T-cell (primary cell): Measurements from ENCODE around the gene FRMPD1. TPM values are rescaled to one million over a fixed set of nuclear protein-coding genes. Genes with fewer than 3 reads are reported as not detected.

Experiments used
- ATAC-seq, 4 experiments: fragments of 200-7000 bp in 3 of 4; fragments of 150-1000 bp in 1 of 4; cut with Tn5 transposase; replicated peaks in 1 of 4; 1 replicate in 3 of 4; 2 replicates in 1 of 4; pipeline ENCODE4 v1.10.0; 2021; ENCODE audit warnings: moderate library complexity in 3 of 4, mild to moderate bottlenecking in 2 of 4, moderate number of reproducible peaks in 1 of 4
- CTCF ChIA-PET, 2 donors: fragments of 300-600 bp; sonication (Branson Sonifier 250); formaldehyde crosslinking; loops; one replicate each; lab custom pipeline; 2022; ENCODE audit warnings: antibody characterized with exemption in 2 of 2; lab: Charles Lee
- POLR2A ChIA-PET, 2 donors: fragments of 300-600 bp; sonication (Branson Sonifier 250); formaldehyde crosslinking; loops; one replicate each; lab custom pipeline; 2022; ENCODE audit warnings: antibody characterized with exemption in 2 of 2; lab: Charles Lee
- DNase-seq, 35 experiments: peaks; one replicate each; pipeline versions ENCODE4 v3.0.0 to v3.0.0-alpha.2; 2013 to 2023
- H3K27ac ChIP-seq: one replicate; pipeline ENCODE4 v1.5.1; 2013; ENCODE audit warnings: low read length
- H3K27me3 ChIP-seq, 2 experiments: replicated peaks in 1 of 2; 1 replicate in 1 of 2; 2 replicates in 1 of 2; pipeline versions ENCODE4 v1.6.1 to v1.7.0; 2013; ENCODE audit warnings: low read length in 1 of 2, mixed read lengths in 1 of 2; ENCODE audit not compliant: control insufficient read depth in 2 of 2, insufficient read depth in 2 of 2; ENCODE audit errors: extremely low read depth in 1 of 2
- H3K36me3 ChIP-seq, 2 donors: 1 replicate in 1 of 2; 2 replicates in 1 of 2; pipeline versions ENCODE4 v1.6.1 to v1.7.0; 2013; ENCODE audit warnings: low read length in 1 of 2; ENCODE audit not compliant: control insufficient read depth in 2 of 2, insufficient read depth in 1 of 2; ENCODE audit errors: extremely low read depth in 1 of 2
- H3K4me1 ChIP-seq, 2 experiments: 1 replicate in 1 of 2; 2 replicates in 1 of 2; pipeline versions ENCODE4 v1.6.1 to v1.7.0; 2013; ENCODE audit warnings: low read length in 2 of 2, mixed read lengths in 1 of 2; ENCODE audit not compliant: insufficient read depth in 2 of 2, control insufficient read depth in 1 of 2; ENCODE audit errors: extremely low read depth in 1 of 2
- H3K4me3 ChIP-seq, 2 donors: 1 replicate in 1 of 2; 2 replicates in 1 of 2; pipeline versions ENCODE4 v1.5.1 to v1.7.0; 2013; ENCODE audit warnings: mild to moderate bottlenecking in 2 of 2, low read length in 1 of 2, moderate library complexity in 1 of 2; ENCODE audit not compliant: control insufficient read depth in 1 of 2; ENCODE audit errors: extremely low read depth in 1 of 2
- H3K9me3 ChIP-seq: 2 replicates; pipeline ENCODE4 v1.7.0; 2013
- H3K27ac Mint-ChIP-seq, 2 donors: one replicate each; pipeline ENCODE4 v1.8.0; 2020 to 2021; ENCODE audit warnings: mild to moderate bottlenecking in 2 of 2, mixed read lengths in 2 of 2
- H3K27me3 Mint-ChIP-seq, 2 donors: one replicate each; pipeline ENCODE4 v1.8.0; 2021 to 2022; ENCODE audit warnings: mixed read lengths in 2 of 2
- H3K36me3 Mint-ChIP-seq: one replicate; pipeline ENCODE4 v1.8.0; 2021; ENCODE audit warnings: mixed read lengths
- H3K4me1 Mint-ChIP-seq, 3 donors: one replicate each; pipeline ENCODE4 v1.8.0; 2020 to 2022; ENCODE audit warnings: mixed read lengths in 3 of 3, mild to moderate bottlenecking in 1 of 3
- H3K4me3 Mint-ChIP-seq, 3 donors: one replicate each; pipeline ENCODE4 v1.8.0; 2020 to 2022; ENCODE audit warnings: mild to moderate bottlenecking in 3 of 3, mixed read lengths in 3 of 3, moderate library complexity in 3 of 3
- H3K9me3 Mint-ChIP-seq, 3 donors: one replicate each; pipeline ENCODE4 v1.8.0; 2020 to 2022; ENCODE audit warnings: mixed read lengths in 3 of 3
- WGBS: methylation state at CpG from one replicate; pipeline ENCODE4 v1.1.5; 2013; ENCODE audit warnings: missing lambda C conversion rate; ENCODE audit not compliant: insufficient coverage; 5-methylcytosine and 5-hydroxymethylcytosine counted together
- total RNA-seq, 35 experiments: library from RNA in 6 of 35; stranded (reverse) in 6 of 35; fragments of 120-200 nt in 1 of 35; gene quantifications; one replicate each; pipeline versions ENCODE4 v1.2.1 to v1.2.4 and lab custom pipeline; 2013 to 2026

The FRMPD1 gene
- total RNA-seq, 5 donors from 2014 or later (not counting 1 experiment from before 2014, with no cell fraction given) = not detected

GRCh38 chr9:37678789-37679273 is 28.1 kb downstream of the FRMPD1 start:
- H3K9me3 ChIP-seq = no peaks in the 10 kb centered on the region
- WGBS = 43% methylated on average over 1 of the region's 1 CpG
- Mint-ChIP-seq H3K36me3 (no peaks in the 10 kb centered on the region), H3K9me3 (no peaks in the 10 kb centered on the region), H3K4me1 (no peaks in the 10 kb centered on the region), H3K27me3 (peaks cover 35 to 39% of the 10 kb centered on the region in 2 donors), H3K4me3 (no peak overlapping the region), H3K27ac (no peak overlapping the region)
- H3K4me3 ChIP-seq = no peak overlapping the region
- H3K27ac ChIP-seq = no peak overlapping the region
- DNase-seq (peak in 2 of 35 experiments; percentile 3 to 13), ATAC-seq (no peak)
- no peaks in the 10 kb centered on the region for H3K4me1 ChIP-seq
- no peaks in the 10 kb centered on the region for H3K36me3 ChIP-seq
- ChIA-PET POLR2A (no interaction called here), CTCF (no interaction called here)
- peaks cover 0 to 17% of the 10 kb centered on the region in 2 experiments for H3K27me3 ChIP-seq

- ATAC-seq (no peak), DNase-seq (no peak)
- Histone ChIP-seq H3K27me3 (peaks cover 0 to 18% of the 10 kb centered on the region in 2 experiments), H3K27ac (no peak overlapping the region), H3K4me1 (no peaks in the 10 kb centered on the region), H3K4me3 (no peak overlapping the region), H3K36me3 (no peaks in the 10 kb centered on the region), H3K9me3 (no peaks in the 10 kb centered on the region)
- no peak overlapping the region for H3K4me3 Mint-ChIP-seq
- ChIA-PET CTCF (no interaction called here), POLR2A (no interaction called here)
- no peaks in the 10 kb centered on the region for H3K36me3 Mint-ChIP-seq
- no peak overlapping the region for H3K27ac Mint-ChIP-seq
- no peaks in the 10 kb centered on the region for H3K4me1 Mint-ChIP-seq
- peaks cover 43 to 45% of the 10 kb centered on the region in 2 donors for H3K27me3 Mint-ChIP-seq
- H3K9me3 Mint-ChIP-seq = no peaks in the 10 kb centered on the region
- 88% methylated on average over 1 of the region's 8 CpGs for WGBS
These were observed 29.1 kb downstream of the FRMPD1 start for GRCh38 chr9:37679649-37680402.

GRCh38 chr9:37682951-37683350 is 32.2 kb downstream of the FRMPD1 start:
- ATAC-seq = no peak
- Histone ChIP-seq H3K36me3 (no peaks in the 10 kb centered on the region), H3K4me3 (no peak overlapping the region), H3K27ac (no peak overlapping the region), H3K9me3 (no peaks in the 10 kb centered on the region), H3K27me3 (peaks cover 0 to 11% of the 10 kb centered on the region in 2 experiments), H3K4me1 (no peaks in the 10 kb centered on the region)
- ChIA-PET POLR2A (no interaction called here), CTCF (no interaction called here)
- Mint-ChIP-seq H3K4me3 (no peak overlapping the region), H3K27ac (no peak overlapping the region), H3K27me3 (peaks cover 35 to 43% of the 10 kb centered on the region in 2 donors), H3K4me1 (no peaks in the 10 kb centered on the region), H3K9me3 (no peaks in the 10 kb centered on the region), H3K36me3 (no peaks in the 10 kb centered on the region)
- no CpG with 5 or more reads among the region's 3 CpGs for WGBS
- DNase-seq = no peak

- peaks cover 35 to 43% of the 10 kb centered on the region in 2 donors for H3K27me3 Mint-ChIP-seq
- POLR2A ChIA-PET = no interaction called here
These were observed 33.0 kb downstream of the FRMPD1 start for GRCh38 chr9:37683531-37684371.

GRCh38 chr9:37692622-37693221 is 42.0 kb downstream of the FRMPD1 start:
- H3K27ac ChIP-seq = no peak overlapping the region
- ChIA-PET CTCF (interaction anchor here in 1 of 2 donors (0.6 kb wide), 1 partner anchor 75 kb away, joined by 5 read pairs; no protein-coding TSS in a partner anchor), POLR2A (interaction anchor here in 1 of 2 donors (0.6 kb wide), 1 partner anchor 23 kb away, joined by 3 read pairs; no protein-coding TSS in a partner anchor)
- Mint-ChIP-seq H3K27ac (no peak overlapping the region), H3K4me3 (no peak overlapping the region), H3K4me1 (no peaks in the 10 kb centered on the region), H3K27me3 (peaks cover 34 to 49% of the 10 kb centered on the region in 2 donors), H3K36me3 (no peaks in the 10 kb centered on the region), H3K9me3 (peaks cover 0 to 8% (median 0%) of the 10 kb centered on the region in 3 donors)
- DNase-seq = no peak
- WGBS = 96% methylated on average over 8 of the region's 11 CpGs
- no peaks in the 10 kb centered on the region for H3K36me3 ChIP-seq
- H3K4me3 ChIP-seq = no peak overlapping the region
- no peaks in the 10 kb centered on the region for H3K9me3 ChIP-seq
- H3K27me3 ChIP-seq = peaks cover 0 to 13% of the 10 kb centered on the region in 2 experiments
- ATAC-seq = no peak
- no peaks in the 10 kb centered on the region for H3K4me1 ChIP-seq

More at GRCh38 chr9:37683531-37684371, 33.0 kb downstream of the FRMPD1 start:
- Histone ChIP-seq H3K27me3 (peaks cover 0 to 11% of the 10 kb centered on the region in 2 experiments), H3K36me3 (no peaks in the 10 kb centered on the region), H3K4me1 (no peaks in the 10 kb centered on the region), H3K9me3 (no peaks in the 10 kb centered on the region), H3K27ac (no peak overlapping the region), H3K4me3 (no peak overlapping the region)
- DNase-seq = no peak
- Mint-ChIP-seq H3K4me1 (no peaks in the 10 kb centered on the region), H3K36me3 (no peaks in the 10 kb centered on the region), H3K4me3 (no peak overlapping the region), H3K27ac (no peak overlapping the region), H3K9me3 (no peaks in the 10 kb centered on the region)
- CTCF ChIA-PET = no interaction called here
- no peak for ATAC-seq
- 85% methylated on average over 10 of the region's 10 CpGs for WGBS

GRCh38 chr9:37693260-37693659 is 42.5 kb downstream of the FRMPD1 start:
- Mint-ChIP-seq H3K4me3 (no peak overlapping the region), H3K27me3 (peaks cover 34 to 49% of the 10 kb centered on the region in 2 donors)
- 4% methylated on average over 3 of the region's 4 CpGs for WGBS

More at GRCh38 chr9:37693260-37693659, 42.5 kb downstream of the FRMPD1 start:
- POLR2A ChIA-PET = no interaction called here
- Mint-ChIP-seq H3K9me3 (peaks cover 0 to 8% (median 0%) of the 10 kb centered on the region in 3 donors), H3K27ac (no peak overlapping the region), H3K4me1 (no peaks in the 10 kb centered on the region), H3K36me3 (no peaks in the 10 kb centered on the region)
- CTCF ChIA-PET = no interaction called here
- Histone ChIP-seq H3K27ac (no peak overlapping the region), H3K36me3 (no peaks in the 10 kb centered on the region), H3K4me3 (no peak overlapping the region), H3K9me3 (no peaks in the 10 kb centered on the region), H3K27me3 (peaks cover 0 to 15% of the 10 kb centered on the region in 2 experiments), H3K4me1 (no peaks in the 10 kb centered on the region)
- ATAC-seq (no peak), DNase-seq (no peak)
